GM18499 (cell line): ENCODE data around the gene SLX4.
"Not testable (repeated sequence)": the region's sequence is repeated elsewhere in the genome, so short reads cannot be mapped to it uniquely, and the experiment has no call there.

ENCODE experiments used
- ATAC-seq: cut with Tn5 transposase; IDR thresholded peaks from one replicate; pipeline ENCODE4 v1.9.1; 2021; ENCODE audit warnings: moderate number of reproducible peaks; ENCODE audit not compliant: insufficient read depth, unreplicated experiment

SLX4 gene, protein sequence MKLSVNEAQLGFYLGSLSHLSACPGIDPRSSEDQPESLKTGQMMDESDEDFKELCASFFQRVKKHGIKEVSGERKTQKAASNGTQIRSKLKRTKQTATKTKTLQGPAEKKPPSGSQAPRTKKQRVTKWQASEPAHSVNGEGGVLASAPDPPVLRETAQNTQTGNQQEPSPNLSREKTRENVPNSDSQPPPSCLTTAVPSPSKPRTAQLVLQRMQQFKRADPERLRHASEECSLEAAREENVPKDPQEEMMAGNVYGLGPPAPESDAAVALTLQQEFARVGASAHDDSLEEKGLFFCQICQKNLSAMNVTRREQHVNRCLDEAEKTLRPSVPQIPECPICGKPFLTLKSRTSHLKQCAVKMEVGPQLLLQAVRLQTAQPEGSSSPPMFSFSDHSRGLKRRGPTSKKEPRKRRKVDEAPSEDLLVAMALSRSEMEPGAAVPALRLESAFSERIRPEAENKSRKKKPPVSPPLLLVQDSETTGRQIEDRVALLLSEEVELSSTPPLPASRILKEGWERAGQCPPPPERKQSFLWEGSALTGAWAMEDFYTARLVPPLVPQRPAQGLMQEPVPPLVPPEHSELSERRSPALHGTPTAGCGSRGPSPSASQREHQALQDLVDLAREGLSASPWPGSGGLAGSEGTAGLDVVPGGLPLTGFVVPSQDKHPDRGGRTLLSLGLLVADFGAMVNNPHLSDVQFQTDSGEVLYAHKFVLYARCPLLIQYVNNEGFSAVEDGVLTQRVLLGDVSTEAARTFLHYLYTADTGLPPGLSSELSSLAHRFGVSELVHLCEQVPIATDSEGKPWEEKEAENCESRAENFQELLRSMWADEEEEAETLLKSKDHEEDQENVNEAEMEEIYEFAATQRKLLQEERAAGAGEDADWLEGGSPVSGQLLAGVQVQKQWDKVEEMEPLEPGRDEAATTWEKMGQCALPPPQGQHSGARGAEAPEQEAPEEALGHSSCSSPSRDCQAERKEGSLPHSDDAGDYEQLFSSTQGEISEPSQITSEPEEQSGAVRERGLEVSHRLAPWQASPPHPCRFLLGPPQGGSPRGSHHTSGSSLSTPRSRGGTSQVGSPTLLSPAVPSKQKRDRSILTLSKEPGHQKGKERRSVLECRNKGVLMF (N-terminal part only)

DNA sequence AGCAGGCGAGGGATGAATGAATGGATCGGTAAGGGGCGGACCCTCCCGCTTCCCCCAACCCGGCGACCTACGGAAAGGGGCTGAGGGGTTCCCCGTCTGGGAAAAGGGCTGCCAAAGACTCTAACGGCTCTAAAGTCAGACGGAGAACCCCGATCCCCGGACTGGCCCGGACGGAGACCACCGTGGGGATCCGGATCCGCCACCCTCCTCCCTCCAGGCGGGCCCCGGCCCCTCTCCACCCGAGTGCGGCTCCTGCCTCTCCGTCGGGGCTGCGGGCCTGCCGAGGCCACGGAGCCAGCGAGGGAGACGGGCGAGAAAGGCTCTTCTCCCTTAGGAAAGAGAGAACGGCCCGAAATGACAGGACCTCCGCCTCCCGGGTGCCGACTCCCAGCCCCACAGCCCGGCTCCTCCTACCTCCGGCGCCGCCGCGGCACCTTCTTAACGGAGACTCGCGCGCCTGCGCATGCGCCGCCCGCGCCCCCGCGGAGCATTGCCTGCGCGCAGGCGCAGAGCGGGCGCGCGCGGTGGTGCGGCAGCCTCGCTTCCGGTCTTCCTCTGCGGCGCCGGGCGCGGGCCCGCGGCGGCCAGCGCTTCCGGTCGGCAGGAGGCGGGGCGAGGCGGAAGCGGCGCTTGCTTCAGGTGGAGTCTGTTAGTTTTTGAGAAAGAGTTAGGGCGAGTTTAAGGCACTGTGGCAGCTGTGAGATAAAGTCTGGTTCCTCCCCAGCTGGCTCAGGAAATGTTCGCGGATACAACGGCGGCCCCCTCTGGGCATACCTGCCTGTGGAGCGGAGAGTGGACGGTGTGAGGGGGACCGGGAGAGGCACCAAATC lies at the start of gene SLX4:
Gene SLX4, minus strand, starts transcription at position 461 of the 830 bp plus-strand sequence. CDS start 2,642 bp downstream, outside the sequence.
- no peak for ATAC-seq

DNA sequence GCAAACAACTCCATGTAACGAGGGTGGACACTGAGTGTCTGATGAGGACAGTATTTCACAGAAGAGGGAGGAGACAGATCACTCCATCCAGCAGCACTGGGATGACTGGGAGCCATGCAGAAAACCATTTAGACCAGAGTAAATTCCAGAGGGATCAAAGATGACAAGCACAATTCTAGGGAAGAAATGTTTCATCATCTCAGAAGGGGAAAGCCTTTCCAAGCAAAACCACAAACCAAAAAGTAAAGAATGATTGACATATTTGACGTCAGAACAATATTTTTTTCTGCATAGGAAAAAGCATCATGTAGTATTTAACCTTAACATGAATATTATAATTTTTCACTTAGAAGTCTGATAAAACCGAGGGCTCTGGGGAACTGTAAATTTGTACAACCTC lies 47.8 kb upstream of the SLX4 start:
- ATAC-seq: no peak

DNA sequence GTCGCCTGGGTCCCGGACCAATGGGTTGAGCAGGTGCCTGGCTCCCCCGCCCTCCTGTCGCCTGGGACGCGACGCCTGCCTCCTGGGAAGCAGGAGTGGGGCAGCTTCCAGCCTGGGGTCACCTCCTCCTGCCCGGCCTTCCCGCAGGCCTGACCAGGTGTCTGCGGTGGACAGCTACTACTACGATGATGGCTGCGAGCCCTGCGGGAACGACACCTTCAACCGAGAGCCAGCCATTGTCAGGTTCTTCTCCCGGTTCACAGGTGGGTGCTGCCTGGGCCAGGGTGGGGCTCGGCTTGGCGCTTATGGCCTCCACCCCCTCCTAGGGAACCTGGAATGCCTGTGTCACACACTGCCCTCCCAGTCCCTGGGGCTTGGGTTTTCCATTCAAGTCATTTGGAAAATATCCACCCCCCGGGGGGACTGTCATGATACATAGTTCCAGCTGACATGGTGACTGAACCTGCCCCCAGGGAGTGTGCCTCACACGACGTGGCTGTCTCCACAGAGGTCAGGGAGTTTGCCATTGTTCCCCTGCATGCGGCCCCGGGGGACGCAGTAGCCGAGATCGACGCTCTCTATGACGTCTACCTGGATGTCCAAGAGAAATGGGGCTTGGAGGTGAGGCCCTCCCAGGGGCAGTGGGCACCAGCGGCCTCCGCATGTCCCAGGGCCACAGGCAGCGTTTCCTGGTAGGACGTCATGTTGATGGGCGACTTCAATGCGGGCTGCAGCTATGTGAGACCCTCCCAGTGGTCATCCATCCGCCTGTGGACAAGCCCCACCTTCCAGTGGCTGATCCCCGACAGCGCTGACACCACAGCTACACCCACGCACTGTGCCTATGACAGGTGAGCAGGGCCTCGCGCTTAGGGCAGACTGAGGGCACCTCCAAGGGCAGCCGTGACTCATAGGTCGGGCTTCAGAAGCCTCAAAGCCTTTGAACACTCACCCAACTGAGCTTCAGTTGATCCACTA lies 45.4 kb upstream of the SLX4 start:
- no peak for ATAC-seq

DNA sequence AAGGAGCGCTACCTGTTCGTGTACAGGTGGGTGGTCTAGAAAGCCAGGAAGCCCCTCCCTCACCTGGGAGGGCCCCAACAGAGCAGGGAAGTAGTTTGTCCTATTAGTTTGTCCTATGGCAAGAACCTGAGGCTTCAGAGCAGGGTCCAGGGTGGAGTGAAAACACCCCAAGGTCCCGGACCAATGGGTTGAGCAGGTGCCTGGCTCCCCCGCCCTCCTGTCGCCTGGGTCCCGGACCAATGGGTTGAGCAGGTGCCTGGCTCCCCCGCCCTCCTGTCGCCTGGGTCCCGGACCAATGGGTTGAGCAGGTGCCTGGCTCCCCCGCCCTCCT lies 44.7 kb upstream of the SLX4 start:
- ATAC-seq: not testable (repeated sequence)

DNA sequence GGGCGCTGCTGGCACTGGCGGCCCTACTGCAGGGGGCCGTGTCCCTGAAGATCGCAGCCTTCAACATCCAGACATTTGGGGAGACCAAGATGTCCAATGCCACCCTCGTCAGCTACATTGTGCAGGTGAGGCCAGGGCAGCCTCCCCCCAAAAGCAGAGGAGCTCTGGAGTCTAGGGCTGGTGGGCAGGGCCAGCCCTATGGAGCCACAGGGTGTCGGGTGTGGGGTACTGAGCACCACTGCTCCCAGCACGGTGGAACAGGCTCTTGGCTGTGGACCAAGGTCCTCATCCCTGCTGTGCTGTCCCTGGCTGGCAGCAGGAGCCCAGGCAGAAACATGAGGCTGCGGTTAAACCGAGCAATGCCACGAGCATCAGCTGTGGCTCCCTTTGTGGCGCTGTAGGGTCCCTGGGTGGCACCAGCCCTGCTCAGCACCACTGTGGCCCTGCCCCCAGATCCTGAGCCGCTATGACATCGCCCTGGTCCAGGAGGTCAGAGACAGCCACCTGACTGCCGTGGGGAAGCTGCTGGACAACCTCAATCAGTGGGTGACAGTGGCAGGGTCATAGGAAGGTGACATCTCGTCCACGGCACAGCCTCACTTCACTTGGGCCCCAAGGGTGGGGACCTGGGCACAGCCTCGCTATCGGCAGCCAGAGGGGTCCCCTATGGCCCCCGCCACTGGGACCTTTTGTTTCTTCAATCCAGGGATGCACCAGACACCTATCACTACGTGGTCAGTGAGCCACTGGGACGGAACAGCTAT lies 44.2 kb upstream of the SLX4 start:
- ATAC-seq: no peak

DNA sequence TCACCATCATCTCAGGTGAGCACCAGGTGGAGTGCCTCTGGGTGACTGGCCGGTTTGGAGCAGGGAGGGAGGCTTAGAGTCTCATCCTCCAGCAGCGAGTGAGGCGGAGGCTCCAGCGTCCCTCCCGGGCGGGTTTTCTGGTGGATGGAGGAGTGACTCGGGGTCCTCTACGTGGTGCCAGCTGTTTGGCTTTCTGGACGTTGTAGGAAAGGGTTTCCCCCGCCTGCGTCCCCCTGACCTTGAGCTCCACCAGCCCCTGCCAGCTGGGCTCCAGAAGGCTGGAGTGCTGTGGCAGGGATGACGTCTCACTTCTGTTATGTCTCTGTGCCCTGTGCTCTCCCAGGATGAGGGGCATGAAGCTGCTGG lies 43.6 kb upstream of the SLX4 start:
- ATAC-seq: no peak

DNA sequence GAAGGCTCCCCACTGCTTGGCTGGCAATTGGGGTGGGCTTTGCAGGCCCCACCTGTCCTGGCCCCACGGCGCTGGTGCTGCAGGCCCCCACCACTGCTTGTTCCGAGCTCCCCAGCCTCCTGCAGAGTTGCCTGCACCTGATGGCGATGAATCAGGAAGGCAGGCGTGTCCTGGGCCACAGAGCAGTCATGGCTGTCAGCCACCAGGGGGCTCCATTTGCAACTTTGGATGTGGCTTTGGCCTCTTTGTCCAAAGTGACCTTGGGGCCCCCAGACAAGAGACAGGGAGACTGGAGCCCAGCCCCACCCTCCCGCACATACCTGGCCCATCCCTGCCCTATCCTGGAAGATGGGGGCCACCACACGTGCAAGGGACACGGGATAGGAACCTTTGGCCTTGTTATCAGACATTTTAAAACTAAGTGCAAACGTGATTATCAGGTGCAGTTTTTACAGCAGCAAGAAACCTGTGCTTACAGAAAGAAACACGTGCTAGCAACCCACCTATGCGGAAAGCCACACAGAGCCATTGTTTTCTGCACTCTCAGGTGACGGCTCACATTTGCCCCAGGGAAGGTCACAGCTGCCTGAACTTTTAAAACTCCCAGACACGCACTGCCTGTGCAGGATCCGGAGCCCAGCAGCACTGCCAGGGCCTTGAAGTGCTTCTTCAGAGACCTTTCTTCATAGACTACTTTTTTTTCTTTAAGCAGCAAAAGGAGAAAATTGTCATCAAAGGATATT lies 43.0 kb upstream of the SLX4 start, which contains the start of gene DNASE1:
Gene DNASE1, plus strand, starts transcription at position 443 of the 743 bp plus-strand sequence. CDS start 683 bp downstream, outside the sequence.
- ATAC-seq: no peak

DNA sequence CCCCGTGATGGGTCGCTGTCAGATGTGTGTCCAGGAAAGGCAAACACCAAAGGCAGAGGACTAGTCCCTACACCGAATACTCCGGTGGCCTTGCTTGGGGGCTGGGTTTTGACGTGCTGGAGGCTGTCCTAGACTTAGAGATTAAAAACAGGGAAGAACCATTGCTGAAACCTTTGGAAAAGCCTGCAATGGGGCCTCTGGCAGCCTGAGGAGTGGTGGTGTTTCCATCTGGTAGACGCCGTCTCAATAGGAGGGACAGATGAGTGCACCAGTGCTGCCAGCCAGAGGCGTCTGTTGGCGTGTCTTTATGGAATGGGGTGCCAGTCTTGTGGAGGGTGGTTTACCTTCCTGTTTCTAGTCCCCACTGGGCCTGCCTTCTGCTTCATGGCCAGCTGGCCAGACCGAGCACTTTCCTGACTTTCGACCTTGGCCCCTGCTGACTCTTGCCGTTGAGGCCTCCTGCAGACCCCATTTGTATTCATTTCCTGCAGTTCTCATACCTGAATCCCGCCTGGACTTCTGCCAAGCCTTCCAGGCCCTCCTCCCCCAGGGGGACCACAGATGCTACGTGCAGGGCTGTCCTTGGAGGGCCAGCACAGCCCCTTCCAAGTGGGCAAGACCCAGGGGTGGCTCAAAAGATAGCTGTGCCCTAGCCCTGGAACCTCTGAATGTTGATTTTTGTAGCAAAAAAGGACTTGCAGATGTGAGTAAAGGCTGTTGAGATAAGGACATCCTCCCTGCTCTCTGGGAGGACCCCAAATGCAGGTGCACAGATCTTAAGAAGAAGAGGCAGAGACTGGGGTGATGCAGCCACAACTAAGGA lies 41.2 kb upstream of the SLX4 start:
- ATAC-seq: no peak

DNA sequence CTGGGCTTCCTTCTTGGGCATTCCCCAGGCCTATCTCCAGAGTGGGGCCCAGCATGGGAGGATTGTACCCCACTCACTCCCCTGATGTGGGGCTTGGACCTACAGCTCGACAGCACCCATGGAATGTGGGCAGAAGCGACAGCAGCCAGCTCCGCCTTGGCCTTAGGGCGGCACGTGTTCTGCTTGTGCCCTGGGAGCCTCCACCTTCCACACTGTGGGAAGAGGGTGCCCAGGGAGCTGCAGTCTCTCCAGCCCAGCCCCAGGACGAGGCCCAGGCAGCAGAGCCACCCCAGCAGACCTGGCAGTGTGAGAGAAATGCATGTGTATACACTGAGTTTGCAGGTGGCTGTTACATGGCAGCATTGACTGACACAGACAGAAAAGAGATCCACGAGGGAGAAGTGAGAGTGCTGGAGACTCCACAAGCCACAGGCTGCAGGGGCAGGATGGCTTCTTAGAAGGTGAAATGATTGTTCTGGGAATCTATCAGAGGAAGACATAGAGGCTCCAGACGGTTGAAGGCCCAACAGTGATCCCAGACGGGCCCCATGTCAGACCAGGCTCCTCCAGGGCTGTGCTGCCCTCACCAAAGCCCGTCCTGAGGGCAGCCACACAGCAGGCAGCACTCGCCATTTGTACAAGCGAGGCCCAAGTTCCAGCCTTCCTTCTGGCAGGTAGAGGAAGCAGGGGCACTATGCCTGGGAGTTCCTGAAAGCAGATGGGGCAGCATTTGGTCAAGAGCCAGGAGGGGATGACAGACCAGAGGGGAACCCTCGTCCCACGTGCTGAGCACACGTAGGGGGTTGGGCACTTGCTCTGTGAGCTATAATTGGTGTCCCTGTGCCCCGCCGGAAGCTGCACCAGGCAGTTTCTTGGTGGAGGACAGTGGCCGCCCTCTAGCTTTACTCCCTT lies 40.3 kb upstream of the SLX4 start:
- ATAC-seq: no peak

DNA sequence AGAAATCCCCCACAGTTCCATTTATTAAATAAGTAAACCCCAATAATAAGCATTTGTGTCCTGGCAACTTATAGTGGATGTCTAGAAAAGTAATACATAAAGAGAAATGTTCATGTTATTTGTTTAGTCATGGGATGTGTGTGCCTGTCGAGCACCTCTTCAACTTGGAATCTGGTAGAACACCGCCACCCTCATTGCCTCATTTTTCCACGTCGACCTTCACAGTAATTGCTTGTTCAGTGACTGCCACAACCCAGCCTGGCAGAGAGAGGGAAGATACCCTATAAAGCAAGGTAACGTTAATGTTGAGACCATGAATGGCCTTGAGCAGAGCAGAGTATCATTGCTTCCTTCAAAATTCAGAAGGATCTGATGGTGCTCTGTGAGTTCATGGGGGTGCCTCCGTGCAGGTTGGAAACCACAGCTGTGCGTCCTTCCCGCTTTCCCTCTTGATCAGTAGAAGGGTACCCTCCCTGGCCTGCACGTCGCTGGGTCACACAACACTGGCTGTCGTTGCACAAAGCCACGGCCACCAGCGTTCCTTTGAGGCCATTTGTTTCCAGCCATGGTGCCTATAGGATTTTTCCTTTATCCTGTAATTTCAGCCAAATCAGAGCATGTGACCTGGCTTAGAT lies 39.3 kb upstream of the SLX4 start:
- no peak for ATAC-seq

DNA sequence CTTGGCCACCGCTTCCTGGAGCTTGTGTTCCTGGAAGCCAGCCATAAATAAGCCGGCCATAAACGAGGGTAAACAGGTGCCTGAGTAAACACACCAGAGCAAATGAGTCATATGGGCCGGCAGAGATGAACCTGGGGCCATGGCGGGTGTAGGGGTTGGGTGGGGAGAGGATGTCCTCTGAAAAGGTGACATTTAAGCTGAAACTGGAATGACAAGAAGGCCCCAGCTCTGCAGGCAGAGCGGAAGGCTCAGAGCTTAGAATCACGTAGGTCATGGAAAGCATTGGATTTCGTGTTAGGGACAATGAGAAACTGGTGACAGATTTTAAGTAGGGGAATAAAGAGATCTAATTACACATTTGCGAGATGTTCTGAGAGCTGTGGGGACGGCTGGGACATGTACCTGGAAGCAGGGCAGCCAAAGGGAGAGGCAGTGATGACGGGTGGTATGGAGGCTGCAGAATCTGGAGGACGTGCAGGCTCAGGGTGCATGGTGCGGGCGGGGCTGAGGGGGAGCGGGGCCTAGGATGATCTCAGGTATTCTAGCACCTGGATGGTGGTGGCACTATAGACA lies 35.0 kb upstream of the SLX4 start:
- ATAC-seq: no peak

DNA sequence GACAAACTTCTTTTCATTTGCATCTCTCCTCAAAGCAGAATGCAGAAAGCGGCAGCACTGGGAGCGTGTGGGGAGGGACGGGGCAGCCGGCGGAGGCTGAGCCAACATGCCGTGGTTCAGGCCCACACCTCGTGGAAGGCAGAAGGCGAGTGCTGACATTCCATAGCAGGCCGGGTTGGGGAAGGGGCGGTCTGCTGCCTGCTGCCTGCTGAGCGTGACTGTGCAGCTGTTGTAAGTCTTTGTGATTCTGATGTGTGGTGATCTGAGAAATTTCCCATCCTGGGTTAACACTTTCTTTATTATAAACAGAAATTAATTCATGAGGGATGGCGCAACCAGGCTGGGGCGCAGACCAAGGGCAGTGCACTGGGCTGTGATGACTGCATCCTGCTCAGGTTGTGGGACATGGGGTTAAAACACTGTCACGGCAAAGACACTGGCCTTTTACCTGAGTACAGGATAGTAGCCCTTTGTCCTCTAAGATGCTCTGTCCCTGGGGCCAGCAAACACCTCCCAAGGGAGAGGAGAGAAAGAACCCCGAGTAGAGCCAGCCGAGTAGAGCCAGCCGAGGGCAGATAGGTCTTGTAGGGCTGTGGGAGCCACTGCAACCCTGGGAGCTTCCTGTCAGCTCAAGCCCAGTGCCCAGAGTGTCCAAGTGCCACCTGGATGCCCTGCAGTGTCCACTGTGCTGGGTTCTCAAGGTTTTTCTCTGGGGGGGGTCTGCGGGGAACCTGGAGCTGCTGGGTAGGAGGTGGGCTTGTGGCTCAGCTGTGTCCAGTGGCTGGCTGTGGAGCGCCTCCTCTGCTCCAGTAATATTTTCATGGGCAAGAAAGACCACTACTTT lies 34.3 kb upstream of the SLX4 start:
- ATAC-seq: no peak

DNA sequence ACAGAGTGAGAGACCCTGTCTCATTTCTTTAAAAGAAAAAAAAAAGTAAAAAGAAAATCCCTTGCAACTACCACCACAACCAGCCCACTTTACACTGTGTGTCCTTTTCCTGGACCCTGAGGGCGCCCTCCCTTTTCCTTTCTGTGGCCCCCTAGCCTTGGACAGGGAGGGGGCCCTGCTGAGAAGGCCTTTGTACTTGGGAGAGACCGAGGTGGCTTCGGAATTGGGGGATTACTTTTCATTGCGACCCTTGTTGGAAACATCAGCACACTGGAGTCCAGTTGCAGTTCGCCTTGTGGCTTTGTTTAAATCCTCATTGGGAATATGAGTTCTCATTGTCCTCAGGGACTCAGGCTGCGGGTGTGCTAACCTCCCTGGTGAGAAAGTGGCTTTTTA lies 33.7 kb upstream of the SLX4 start:
- no peak for ATAC-seq

DNA sequence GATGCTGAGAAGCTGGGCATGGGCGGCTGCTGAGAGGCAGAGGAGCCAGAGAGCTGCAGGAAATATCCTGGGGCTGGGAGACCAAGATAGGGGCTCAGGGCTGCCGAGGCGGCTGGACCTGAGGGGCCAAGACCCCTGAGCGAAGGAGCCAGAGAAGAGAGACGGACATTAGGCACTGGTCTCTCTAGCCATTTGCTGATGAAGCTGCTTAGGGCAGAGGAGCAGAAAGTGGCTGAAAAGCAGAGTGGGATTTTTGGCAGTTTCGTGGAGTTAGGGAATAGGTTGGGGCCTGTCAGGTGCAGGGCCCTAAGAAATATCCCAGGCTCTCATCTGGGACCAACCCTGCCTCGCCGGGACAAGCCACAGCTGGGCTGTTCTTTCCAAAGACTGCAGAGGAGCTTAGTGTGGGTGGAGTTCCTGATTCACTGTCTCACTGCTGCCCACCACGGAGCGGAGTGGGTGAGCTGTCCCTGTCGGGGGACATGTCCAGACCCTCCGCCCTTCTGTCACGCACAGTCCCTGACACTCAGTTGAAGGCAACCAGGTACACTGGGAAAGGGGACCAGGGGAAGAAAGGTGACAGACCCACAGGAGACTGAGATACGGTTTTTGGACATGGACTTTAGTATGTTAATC lies 31.8 kb upstream of the SLX4 start:
- ATAC-seq: no peak
